H1 (cell line): ENCODE data around the gene VGLL3. TPM values are rescaled to one million over a fixed set of nuclear protein-coding genes. Genes with fewer than 3 reads are reported as not detected.

Source experiments
- CHD7 ChIP-seq: fragments of 300-600 bp; sonication (generic); IDR thresholded peaks from 2 replicates; pipeline ENCODE4 v1.7.1; 2012; ENCODE audit warnings: low read length, moderate library complexity, mild to moderate bottlenecking, inconsistent platforms; ENCODE audit not compliant: insufficient replicate concordance
- SIX5 ChIP-seq: IDR thresholded peaks from 2 replicates; pipeline ENCODE4 v1.6.1; 2011; ENCODE audit warnings: mild to moderate bottlenecking, low read depth, low read length
- polyA plus RNA-seq, 7 experiments: library from polyadenylated mRNA; depleted of rRNA in 3 of 7; stranded (reverse) in 5 of 7; unstranded in 2 of 7; fragments of >200 nt in 5 of 7; fragments of 200-250 nt in 2 of 7; gene quantifications; 1 replicate in 5 of 7; 2 replicates in 1 of 7; 4 replicates in 1 of 7; pipeline versions ENCODE4 v1.2.1 to v1.2.3, GENCODE V29; 2011 to 2013; ENCODE audit warnings: missing spikeins in 2 of 7, mixed read lengths in 2 of 7
- total RNA-seq: library from RNA; stranded (reverse); fragmentation: NEBNext Ultra II Directional; extraction: Animal tissue kit (Norgen Biotek cat#: 25700); gene quantifications from 2 replicates; pipeline ENCODE4 v1.2.1, GENCODE V29; 2021

The VGLL3 gene
- total and polyA plus RNA-seq, 2 of the 8 experiments (the other 6 are each of a cell fraction or from before 2014, with no cell fraction given) = 13.4 to 24.2 TPM

DNA sequence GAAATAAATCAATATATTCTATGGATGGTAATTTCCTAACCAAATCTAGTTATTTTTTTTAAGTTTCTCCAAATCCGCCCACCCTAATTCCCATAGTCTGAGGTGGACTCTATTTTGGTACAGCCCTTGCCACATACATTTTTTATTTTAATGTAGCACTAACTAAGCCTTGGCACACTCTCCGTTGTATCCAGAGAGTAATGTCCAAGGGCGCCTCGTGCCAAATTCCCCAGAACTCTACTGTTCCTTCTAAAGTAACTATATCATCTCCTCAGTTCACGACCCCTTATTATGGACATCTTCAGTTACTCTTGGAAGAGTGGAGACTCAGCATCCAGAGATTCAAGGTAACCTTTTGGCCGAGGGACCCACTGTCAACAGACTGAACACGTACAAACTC lies 1.3 kb downstream of the VGLL3 start (continued):
- TF ChIP-seq CHD7 (no peak), SIX5 (no peak)
